HG02798 (cell line): ENCODE data around the gene PGR.

Experiments used
- ATAC-seq: cut with Tn5 transposase; IDR thresholded peaks from one replicate; pipeline ENCODE4 v1.9.1; 2021; ENCODE audit warnings: mild to moderate bottlenecking; ENCODE audit not compliant: unreplicated experiment, poor library complexity

The PGR gene

DNA sequence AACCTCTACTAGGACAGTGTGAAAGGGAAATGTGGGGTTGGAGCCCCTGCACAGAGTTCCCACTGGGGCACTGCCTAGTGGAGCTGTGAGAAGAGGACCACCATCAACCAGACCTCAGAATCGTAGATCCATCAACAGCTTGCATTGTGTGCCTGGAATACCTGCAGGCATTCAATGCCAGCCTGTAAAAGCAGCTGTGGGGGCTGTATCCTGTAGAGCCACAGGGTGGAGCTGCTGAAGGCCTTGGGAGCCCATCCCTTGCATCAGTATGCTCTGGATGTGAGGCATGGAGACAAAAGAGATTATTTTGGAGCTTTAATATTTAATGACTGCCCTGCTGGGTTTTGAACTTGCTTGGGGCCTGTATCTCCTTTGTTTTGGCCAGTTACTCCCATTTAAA, 46.3 kb downstream of the PGR start:
- no peak for ATAC-seq

DNA sequence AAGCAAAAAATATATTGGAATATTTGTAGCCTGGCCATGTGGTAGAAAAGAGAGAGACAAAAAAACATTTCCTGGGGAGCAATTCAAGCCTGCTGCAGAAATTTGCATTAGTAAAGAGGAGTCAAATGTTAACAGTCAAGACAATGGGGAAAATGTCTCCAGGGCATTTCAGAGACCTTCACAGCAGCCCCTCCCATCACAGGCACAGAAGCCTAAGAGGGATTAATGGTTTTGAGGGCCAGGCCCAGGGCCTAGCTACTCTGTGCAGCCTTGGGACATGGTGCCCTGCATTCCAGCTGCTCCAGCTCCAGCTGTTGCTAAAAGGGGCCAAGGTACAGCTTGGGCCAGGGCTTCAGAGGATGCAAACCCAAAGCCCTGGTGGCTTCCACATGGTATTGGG, 46.8 kb downstream of the PGR start:
- ATAC-seq = no peak

DNA sequence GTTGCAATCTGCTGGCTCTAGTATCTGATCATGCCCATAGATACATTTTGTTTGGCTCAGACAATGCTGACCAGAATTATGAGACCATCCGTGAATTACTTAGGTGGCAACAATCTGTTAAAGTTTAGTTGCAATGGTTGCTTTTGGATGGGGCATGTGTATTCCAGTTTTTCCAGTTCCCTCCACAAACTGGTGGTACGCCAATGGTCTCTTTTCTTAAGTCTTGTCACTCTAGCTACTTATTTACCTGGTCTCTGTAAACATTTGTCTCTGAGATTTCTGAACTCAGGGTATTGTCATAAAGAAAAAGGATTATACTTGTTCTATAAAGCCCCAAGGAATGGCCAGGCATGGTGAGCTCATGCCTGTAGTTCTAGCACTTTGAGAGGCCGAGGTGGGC, 65.9 kb downstream of the PGR start:
- ATAC-seq = no peak

DNA sequence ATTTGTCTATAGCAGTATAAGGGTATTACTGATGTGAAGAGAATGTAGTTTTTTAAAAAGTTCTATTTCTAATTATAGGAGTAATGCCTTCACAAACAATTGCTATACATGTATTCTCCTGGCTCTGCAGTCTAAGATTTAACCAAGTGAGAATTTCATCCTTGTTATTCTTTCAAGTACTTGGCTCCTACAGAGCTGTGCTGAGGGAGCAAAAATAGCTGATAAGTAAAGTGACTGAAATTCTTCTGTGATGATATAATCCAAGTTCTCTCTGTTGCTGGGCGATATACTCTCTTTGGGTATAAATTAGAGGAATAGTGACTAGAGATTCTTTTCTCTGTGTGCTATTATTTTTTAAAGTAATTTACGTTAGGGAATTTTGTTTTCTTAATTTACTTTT, 68.0 kb downstream of the PGR start:
- ATAC-seq = no peak

DNA sequence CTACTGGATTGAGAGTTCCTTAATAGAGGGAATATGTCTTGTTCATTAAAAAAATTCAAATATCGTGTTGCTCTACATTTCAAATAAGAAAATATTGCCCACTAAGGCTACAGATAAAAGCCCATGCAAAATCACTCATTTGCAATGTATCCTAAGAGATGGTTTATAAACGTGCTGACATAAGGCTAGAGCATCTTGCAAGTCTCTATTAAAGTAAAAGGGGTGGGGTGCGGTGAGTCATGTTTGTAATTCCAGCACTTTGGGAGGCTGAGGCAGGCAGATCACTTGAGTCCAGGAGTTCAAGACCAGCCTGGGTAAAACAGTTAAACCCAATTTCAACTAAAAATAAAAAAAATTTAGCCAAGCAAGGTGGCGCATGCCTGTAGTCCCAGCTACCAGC, 70.3 kb downstream of the PGR start:
- no peak for ATAC-seq

DNA sequence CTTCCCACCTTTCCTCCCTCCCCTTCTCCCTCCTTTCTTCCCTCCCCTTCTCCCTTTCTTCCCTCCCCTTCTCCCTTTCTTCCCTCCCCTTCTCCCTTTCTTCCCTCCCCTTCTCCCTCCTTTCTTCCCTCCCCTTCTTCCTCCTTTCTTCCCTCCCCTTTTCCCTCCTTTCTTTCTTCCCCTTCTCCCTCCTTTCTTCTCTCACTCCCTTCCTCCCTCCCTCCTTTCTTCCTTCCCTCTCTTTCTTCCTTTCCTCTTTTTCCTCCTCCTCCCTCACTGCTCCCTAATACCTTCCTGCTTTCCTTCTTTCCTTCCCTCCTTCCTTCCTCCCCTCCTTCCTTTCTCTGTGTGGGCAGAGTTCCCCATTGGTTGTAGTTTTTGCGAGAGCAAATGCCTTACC, 76.1 kb downstream of the PGR start:
- no peak for ATAC-seq

DNA sequence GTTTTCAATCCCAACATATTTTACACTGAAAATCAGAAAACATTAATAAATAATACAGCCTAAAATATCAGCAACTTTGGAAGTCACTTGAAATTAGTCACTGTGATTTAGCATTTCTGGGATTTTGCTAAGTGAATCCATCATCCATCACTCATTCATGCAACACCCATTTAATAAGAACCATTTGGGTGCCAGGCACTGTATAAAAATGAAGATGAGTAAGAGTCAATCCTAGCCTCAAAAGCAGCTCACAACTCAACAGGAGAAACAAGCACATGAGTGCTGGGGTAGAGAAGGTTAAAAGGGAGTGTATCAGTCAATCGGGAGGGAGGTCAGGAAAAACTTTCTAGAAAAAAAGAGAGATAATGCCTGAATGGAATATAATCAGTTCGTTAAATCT, 77.9 kb downstream of the PGR start:
- ATAC-seq = no peak

DNA sequence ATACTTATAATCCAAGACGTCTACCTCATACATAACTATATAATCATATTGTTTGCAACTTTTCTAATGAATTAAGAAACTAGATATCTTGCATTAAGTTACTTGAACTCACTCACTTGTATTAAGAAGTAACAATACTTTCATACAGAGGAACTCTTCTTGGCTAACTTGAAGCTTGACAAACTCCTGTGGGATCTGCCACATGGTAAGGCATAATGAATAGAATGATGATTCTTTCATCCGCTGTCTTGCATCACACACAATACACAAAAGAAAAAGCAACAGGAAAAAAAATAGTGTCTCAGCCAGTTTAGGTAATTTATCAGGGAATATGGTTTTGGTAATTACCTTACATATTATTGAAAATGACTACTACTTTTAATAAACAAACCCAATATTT, 79.8 kb downstream of the PGR start:
- ATAC-seq = no peak

DNA sequence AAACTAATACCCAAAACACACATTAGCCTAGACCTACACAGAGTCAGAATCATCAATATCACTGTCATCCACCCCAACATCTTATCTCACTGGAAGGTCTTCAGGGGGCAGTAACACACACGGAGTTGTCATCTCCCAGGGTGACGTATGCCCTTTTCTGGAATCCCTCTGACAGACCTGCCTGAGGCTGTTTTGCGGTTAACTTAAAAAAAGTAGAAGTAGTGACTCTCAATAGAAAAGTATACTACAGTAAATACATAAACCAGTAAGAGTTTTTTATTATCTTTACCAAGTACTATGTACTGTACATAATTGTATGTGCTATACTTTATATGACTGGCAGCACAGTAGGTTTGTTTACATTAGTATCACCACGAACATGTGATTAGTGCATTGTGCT, 80.5 kb downstream of the PGR start:
- ATAC-seq = no peak

DNA sequence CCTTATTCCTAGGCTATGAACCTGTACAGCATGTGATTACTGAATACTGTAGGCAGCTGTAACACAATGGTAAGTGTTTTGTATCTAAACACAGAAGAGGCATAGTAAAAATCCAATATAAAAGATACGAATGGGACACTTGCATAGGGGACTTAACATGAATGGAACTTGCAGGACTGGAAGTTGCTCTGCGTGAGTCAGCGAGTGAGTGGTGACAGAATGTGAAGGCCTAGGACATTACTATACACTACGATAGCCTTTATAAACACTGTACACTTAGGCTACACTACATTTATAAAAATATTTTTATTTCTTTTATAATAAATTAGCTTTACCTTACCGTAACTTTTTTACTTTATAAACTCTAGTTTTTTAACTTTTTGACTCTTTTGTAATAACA, 81.1 kb downstream of the PGR start:
- ATAC-seq = no peak

DNA sequence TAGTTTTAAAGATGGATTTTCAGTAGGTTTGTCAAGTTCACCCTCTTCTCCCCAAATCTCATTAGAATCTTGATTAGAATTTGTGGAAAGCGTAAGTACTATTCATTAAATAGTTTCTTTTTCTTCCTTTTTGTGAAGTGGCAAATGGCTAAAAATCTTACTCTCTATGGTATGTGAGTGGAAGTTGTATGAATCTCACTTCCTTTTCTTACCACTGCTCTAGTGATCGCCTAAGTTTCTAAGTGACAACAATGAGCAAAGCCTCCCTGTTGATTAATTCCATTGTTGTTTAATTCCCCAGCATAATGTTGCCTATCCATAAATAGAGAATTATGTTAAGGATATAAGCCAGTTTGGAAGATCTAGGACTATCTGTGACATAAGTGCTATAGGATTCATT, 82.7 kb downstream of the PGR start:
- ATAC-seq = no peak

DNA sequence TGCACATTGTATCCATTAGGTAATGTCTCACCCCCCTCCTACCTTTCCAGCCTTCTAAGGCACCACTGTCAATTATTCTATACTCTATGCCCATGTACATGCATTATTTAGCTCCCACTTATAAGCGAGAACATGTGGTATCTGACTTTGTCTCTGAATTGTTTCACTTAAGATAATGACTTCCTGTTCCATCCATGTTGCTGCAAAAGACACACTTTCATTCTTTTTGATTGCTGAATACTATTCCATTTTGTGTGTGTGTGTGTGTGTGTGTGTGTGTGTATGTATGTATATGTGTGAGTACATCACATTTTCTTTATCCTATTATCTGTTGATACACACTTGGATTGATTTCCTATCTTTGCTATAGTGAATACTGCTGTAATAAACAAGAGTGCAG, 84.2 kb downstream of the PGR start:
- ATAC-seq = no peak

DNA sequence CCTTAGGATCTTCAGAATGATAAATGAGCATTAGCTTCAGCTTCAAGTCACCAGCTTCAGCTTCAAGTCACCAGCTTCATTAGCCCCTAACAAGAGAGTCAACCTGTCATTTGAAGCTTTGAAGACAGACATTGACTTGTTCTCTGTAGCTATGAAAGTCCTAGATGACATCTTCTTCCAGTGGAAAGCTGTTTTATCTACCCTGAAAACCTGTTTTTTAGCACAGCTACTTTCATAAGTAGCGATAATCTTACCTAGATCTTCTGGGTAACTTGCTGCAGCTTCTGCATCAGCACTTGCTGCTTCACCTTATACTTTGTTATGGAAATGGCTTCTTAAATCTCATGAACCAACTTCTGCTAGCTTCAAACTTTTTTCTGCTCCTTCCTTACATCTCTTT, 85.7 kb downstream of the PGR start:
- ATAC-seq = no peak

DNA sequence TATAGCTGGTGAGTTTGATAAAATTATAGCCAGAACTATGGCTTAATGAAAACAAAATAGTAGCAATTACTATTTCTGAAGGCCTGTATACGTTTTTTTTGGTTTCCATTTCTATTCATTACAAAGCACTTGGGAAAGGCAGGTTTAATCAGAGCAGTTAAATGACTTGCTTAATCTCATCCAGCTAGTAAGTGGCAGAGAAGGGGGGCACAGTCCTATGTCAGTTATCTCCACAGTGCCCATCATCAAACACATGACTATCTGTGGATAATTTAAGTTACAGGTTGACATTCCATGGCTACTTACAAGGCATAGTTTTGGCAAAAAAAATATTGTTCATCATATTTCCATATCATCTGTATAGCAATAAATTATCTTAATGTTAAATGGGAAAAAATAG, 93.7 kb downstream of the PGR start:
- ATAC-seq = no peak

DNA sequence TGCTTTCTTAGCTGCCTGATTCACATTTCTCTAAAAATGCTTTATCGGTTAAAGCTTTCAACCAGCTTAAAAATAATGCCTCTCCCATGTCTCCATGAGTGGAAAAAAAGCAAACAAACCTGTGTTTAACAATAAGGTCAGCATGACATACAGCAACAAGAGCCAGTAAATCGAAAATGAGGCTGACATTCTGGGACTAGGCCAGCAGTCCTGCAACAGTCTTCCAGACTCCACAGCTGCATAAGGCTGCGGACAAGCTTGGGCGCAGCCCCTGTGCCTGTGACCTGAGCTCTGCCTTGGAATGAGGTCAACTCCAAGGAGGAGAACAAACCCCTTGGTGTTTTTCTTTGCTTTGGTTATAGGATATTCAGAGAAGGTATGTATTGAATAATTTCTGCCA, 95.5 kb downstream of the PGR start:
- no peak for ATAC-seq

DNA sequence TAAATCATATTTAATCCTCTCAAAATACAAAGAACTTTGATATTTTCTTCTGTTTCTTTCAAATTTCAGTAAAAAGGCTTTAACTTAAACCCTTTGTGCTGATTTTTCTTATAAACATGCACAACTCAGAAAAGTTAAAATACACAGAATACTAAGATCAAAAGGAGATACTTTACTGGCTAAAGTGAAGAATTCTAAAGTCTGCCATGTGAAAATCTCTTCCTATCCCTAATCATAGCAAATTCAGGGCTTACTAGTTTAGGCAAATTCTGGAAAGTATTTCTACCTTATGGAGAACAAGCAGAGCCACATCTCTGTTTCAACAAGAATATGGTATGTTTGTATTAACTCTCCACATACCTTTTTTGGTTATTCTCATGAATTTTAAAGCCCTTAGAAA, 96.6 kb downstream of the PGR start:
- no peak for ATAC-seq

DNA sequence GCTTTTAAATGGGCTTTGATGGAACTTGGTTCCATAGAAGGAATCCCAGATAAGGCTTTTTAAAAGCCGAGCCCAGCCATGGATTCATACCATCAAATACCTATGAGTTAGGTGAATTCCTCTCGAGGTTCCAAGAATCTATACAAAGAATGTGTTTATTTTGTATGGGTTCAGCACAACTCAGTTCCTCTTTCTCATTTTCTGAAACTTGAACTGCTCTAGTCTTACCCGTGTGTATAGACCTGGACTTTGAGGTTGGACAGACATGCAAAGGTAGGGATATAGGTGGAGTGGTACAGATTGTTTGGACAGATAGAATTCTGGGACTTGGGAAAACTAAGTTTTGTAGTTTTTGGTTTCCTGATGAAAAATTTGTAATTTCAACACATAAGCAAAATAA, 97.9 kb downstream of the PGR start:
- no peak for ATAC-seq

DNA sequence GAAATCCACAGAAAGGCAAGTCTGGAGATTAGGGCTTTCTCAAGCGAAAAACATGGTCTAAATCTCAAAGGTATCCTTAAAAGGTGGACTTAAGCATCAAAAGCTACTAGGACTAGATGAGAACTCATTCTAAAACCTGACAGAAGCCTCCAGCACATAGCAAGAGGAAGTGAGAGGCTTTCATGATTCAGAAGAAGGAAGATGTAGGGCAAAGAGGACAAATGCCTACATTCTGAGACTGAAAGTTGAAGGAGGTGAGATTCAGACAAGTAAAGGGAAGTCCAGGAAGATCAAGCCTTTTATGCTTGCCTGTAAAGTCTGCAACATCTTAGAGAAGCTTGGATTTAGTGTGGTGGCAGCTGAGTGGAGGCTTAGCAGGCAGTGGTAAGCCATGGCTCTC, 98.9 kb downstream of the PGR start:
- peak; percentile 43 for ATAC-seq

DNA sequence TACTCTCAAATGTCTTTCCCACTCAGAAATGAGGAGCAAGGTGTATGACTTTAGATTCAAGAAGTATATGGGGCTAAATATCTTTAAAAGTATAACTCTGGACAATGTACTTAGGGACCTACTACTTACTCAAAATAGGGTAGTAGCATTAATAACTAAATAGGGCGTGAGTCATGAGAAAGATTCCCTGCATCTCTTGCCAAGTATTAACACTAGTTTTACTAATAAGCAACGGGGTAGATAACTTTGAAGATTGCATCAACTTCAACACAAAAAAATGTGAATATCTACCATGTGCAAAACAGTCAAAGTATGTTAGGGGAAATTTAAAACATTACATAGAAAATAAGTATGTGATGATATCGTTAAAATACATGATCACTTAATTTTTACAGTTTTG, 99.6 kb downstream of the PGR start:
- ATAC-seq = no peak

DNA sequence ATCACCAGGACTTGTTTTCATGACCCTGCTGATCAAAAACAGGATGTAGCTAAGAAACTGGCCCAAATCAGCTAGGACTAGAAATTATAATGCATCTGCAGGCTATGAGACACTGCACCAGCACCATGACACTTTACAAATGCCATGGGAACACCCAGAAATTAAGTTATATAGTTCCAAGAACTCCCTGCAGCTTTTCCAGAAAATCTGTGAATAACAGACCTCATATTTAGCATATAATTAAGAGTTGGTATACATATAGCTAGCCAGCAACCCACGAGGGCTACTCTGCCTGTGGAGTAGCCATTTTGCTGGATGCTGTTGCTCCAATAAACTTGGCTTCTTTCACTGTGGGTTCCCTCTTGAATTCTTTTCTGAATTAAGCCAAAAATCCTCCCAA, 101.0 kb downstream of the PGR start:
- no peak for ATAC-seq

DNA sequence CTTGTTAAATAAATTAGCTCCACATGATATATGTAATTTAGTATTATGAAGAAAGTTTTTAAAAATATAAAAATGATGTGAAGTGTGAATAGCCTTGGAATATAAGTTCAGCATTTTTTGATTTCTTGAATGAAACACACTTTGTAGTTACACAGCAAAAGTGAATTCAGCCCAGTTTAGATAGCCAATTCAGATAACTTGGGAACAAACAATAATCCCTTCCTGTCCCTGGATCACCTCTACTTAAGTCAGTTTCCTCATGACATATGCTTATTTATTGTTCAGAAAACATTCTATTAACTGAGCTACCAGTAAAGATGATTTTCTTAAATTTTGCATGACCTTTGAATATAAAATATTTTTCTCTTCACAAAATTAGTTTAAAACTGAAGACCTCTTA, 107.4 kb downstream of the PGR start:
- no peak for ATAC-seq

DNA sequence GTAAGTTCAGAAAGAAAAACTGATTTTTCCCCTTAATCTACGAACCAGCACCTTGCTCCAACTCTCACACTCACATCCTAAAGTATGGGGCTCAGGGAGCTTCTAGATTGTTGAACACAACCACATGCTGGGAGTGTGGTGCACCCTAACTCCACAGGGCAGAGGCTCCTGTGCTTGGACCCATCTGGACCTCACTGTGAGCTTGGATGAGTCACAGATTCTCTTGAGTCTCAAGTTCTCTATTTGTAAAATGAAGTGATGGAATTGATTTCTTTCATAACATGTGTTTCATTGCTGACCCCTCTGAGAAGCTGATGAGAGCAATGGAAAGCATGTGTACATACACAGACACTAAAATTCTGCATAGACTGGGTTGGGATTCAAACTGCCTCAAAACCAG, 109.7 kb downstream of the PGR start:
- no peak for ATAC-seq

DNA sequence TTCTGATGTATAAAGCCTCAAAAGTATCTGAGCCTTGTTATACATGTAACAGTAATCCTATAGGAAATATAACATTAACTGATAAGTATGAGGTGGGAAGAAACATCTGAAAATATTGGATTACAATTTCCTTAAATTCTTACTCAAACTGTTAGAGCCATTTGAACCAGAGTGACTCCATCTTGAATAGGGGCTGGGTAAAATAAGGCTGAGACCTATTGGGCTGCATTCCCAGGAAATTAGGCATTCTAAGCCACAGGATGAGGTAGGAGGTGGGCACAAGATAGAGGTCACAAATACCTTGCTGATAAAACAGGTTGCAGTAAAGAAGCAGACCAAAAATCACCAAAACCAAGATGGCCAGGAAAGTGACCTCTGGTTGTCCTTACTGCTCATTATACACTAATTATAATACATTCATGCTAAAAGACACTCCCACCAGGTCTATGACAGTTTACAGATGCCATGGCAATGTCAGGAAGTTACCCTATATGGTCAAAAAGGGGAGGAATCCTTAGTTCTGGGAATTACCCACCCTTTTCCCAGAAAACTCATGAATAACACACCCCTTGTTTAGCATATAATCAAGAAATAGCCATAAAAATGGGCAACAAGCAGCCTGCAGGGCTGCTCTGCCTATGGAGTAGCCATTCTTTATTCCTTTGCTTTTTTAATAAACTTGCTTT, 114.9 kb downstream of the PGR start:
- no peak for ATAC-seq
